Measurements from ENCODE around the gene PTAR1. TPM values are rescaled to one million over a fixed set of nuclear protein-coding genes. Genes with fewer than 3 reads are reported as not detected.
A peak's percentile ranks its signal among the peaks of the same experiment; 100 is the strongest.

Gene PTAR1
- total and polyA plus RNA-seq, 8 donors, result 6.2 to 32.5 (median 21.7) TPM

DNA sequence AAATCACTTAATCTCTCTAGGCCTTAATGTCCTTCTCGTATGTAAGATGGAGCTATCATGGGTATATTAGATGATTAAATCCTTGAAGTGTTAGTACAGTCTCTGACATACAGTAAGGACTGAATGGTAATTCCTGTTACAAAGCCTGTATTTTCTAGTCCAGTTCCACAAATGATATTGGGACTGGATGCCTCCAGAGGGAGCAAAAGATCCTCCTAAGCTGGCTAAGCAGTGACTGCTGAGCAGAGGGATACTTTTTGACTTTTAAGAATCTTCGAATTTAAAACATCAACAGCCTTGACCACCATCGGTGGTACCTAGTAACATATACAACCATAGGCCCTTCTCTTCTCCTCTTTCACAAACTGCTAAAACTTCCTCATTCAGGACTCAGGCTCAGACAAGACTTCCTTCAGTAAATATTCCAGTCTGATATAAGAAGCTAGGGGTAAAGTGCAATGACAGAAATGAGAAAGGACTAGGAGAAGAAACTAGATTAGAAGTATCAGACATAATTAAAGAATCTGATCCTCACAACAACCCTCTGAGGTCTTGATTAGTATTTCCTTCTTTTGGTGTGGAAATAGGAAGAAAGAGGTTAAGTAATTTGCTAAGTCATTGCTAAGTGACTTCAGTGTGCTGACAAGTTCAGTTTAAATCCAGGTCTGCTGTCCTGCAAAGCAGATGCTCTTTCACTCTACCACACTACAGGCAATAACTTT lies 13.9 kb downstream of the PTAR1 start:
- Histone ChIP-seq H3K4me1 (peaks cover 9 to 22% (median 12%) of the 10 kb centered on the region in 3 donors), H3K27me3 (no peaks in the 10 kb centered on the region), H3K4me3 (no peak overlapping the region), H3K36me3 (no peaks in the 10 kb centered on the region), H3K27ac (peak overlapping the region in 1 of 4 donors; percentile 7), H3K9me3 (no peaks in the 10 kb centered on the region)
- TF ChIP-seq CTCF (IDR thresholded peaks at IDR 0.05), result no peak
- DNase-seq (no peak), FAIRE-seq (no peak), ATAC-seq (peak in 2 of 4 donors; percentile 13 to 32)
- 56 to 57% methylated on average over 3 of the region's 3 CpGs for WGBS, 2 donors
- intact Hi-C loops (cut with DNase I), result no loop called here

DNA sequence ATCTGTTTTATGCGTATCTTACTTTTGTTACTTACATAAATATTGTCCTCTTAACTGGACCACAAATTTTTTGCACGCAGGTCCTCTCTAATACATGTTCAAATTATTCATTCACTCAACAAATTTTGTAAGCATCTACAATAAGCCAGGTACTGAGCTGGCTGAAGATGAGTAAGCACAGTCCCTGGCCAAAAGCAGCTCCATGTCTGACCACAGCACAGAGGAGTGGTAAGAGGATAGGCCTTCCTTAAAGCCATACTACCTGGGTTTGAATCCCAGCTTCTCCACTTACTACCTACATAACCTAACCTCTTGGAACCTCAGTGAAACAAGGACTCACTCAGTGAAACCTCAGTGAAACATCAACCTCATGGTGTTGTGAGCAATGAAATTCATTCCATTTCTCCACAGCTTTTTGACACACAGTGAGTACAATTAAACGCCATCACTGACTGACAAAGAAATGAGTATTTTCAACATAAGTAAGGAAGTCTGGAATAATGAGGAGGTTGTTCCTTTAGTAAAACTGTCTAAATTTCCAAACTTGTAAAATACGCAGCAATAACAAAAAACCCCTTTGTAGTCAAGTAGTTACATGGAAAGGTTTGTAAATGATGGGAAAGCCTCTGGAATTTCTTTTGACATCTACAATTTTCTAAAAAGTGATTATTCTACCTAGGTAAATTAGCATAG lies 15.0 kb downstream of the PTAR1 start:
- FAIRE-seq (no peak), DNase-seq (no peak), ATAC-seq (no peak)
- peaks cover 0 to 3% (median 0%) of the 10 kb centered on the region in 3 donors for H3K36me3 ChIP-seq
- H3K9me3 ChIP-seq, result no peaks in the 10 kb centered on the region
- H3K27me3 ChIP-seq, result no peaks in the 10 kb centered on the region
- intact Hi-C loops (cut with DNase I), result no loop called here
- H3K4me3 ChIP-seq, result no peak overlapping the region
- TF ChIP-seq CTCF (IDR thresholded peaks at IDR 0.05), result no peak
- peaks cover 9 to 20% (median 12%) of the 10 kb centered on the region in 3 donors for H3K4me1 ChIP-seq
- no peak overlapping the region for H3K27ac ChIP-seq
- WGBS, 2 donors, result 93 to 94% methylated on average over 4 of the region's 4 CpGs

GRCh38 chr9:69743930-69744329 lies 15.9 kb downstream of the PTAR1 start:
- Histone ChIP-seq H3K27ac (no peak overlapping the region), H3K9me3 (no peaks in the 10 kb centered on the region), H3K4me3 (no peak overlapping the region), H3K36me3 (peaks cover 0 to 9% (median 0%) of the 10 kb centered on the region in 3 donors), H3K4me1 (peaks cover 9 to 20% (median 12%) of the 10 kb centered on the region in 3 donors), H3K27me3 (no peaks in the 10 kb centered on the region)
- no peak for FAIRE-seq
- no peak for TF ChIP-seq CTCF (IDR thresholded peaks at IDR 0.05)
- no peak for DNase-seq
- no peak for ATAC-seq
- intact Hi-C loops (cut with DNase I), result no loop called here
- WGBS, 2 donors, result 96 to 97% methylated on average over 5 of the region's 5 CpGs

DNA sequence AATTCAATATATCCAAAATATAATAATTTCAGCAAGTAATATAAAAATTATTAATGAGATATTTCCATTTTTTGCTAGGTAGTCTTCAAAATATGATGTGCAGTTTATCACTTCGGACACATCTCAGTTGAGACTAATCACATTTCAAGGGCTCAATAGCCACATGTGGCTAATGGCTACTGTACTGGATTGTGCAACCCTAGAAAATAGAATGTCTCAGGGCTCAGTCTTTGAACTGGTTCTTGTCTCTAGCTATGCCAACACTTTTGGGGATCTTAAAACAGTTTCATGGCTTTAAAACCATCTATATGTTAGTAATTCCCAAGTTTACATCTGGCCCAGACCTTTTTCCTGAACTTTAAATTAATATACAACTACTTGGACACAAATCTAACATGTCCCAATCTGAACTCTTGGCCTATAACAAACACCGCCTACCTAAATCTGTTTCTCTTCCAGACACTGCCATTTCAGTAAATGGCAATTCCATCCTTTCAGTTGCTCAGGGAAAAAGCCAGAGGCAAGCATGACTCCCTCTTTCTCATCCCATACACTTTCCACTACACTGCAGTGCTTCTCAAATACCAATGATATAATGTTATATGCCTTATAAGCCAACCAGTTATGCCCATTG lies 18.8 kb downstream of the PTAR1 start:
- ATAC-seq (no peak), FAIRE-seq (no peak), DNase-seq (no peak)
- Histone ChIP-seq H3K4me1 (peaks cover 0 to 4% (median 0%) of the 10 kb centered on the region in 3 donors), H3K9me3 (no peaks in the 10 kb centered on the region), H3K36me3 (peaks cover 0 to 15% (median 0%) of the 10 kb centered on the region in 3 donors), H3K27me3 (no peaks in the 10 kb centered on the region), H3K27ac (no peak overlapping the region), H3K4me3 (no peak overlapping the region)
- intact Hi-C loops (cut with DNase I), result no loop called here
- no peak for TF ChIP-seq CTCF (IDR thresholded peaks at IDR 0.05)
- 97 to 98% methylated on average over 2 of the region's 2 CpGs for WGBS, 2 donors
